NCI-H345 (cell line): ENCODE data around the gene EIF4E.
"Not testable (repeated sequence)": the region's sequence is repeated elsewhere in the genome, so short reads cannot be mapped to it uniquely, and the experiment has no call there.

Experiments
- DNase-seq: peaks from one replicate; lab custom pipeline; 2025; lab: John Stamatoyannopoulos, UW

Gene EIF4E

GRCh38 chr4:98932539-98932938 lies 3.6 kb upstream of the EIF4E start:
- DNase-seq, result no peak

GRCh38 chr4:98930311-98930865 lies 1.5 kb upstream of the EIF4E start:
- no peak for DNase-seq

GRCh38 chr4:98929341-98930267 lies 671 bp upstream of the EIF4E start:
- DNase-seq, result peak; percentile 48

GRCh38 chr4:98928131-98928504 lies 815 bp downstream of the EIF4E start:
- peak; percentile 65 for DNase-seq

GRCh38 chr4:98926257-98926656 lies 2.7 kb downstream of the EIF4E start:
- DNase-seq, result not testable (repeated sequence)

GRCh38 chr4:98921292-98921691 lies 7.6 kb downstream of the EIF4E start:
- no peak for DNase-seq

GRCh38 chr4:98919996-98920395 lies 8.9 kb downstream of the EIF4E start:
- DNase-seq, result no peak

- not testable (repeated sequence) for DNase-seq
Observed at GRCh38 chr4:98910728-98911127, 18.2 kb downstream of the EIF4E start.

GRCh38 chr4:98909646-98910401 lies 19.1 kb downstream of the EIF4E start:
- no peak for DNase-seq

- DNase-seq, result no peak
Observed at GRCh38 chr4:98908703-98909262, 20.1 kb downstream of the EIF4E start.

- no peak for DNase-seq
Observed at GRCh38 chr4:98908182-98908581, 20.8 kb downstream of the EIF4E start.

GRCh38 chr4:98905839-98906238 lies 23.1 kb downstream of the EIF4E start:
- DNase-seq, result no peak

GRCh38 chr4:98905297-98905696 lies 23.6 kb downstream of the EIF4E start:
- DNase-seq, result no peak

GRCh38 chr4:98903963-98904362 lies 25.0 kb downstream of the EIF4E start:
- no peak for DNase-seq

- DNase-seq, result no peak
Observed at GRCh38 chr4:98903561-98903960, 25.4 kb downstream of the EIF4E start.

- DNase-seq, result no peak
Observed at GRCh38 chr4:98899277-98899676, 29.7 kb downstream of the EIF4E start.

GRCh38 chr4:98891478-98892337 lies 37.2 kb downstream of the EIF4E start:
- no peak for DNase-seq

- DNase-seq, result no peak
Observed at GRCh38 chr4:98890702-98891455, 38.1 kb downstream of the EIF4E start.

- no peak for DNase-seq
Observed at GRCh38 chr4:98887145-98887544, 41.8 kb downstream of the EIF4E start.

GRCh38 chr4:98886382-98886781 lies 42.6 kb downstream of the EIF4E start:
- not testable (repeated sequence) for DNase-seq

GRCh38 chr4:98880884-98881283 lies 48.0 kb downstream of the EIF4E start:
- not testable (repeated sequence) for DNase-seq
